Stomach (tissue), 9 donors: ENCODE measurements around the gene TMEM116. TPM values are rescaled to one million over a fixed set of nuclear protein-coding genes. Genes with fewer than 3 reads are reported as not detected.
A peak's percentile ranks its signal among the peaks of the same experiment; 100 is the strongest.

Experiments used
- DNase-seq, 2 donors: peaks; one replicate each; pipeline versions ENCODE4 v3.0.0 to v3.0.0-alpha.2; 2013 to 2019
- H3K27ac ChIP-seq, 5 donors: fragments of 200-600 bp in 4 of 5; sonication (generic) in 4 of 5; one replicate each; pipeline ENCODE4 v1.5.1; 2013 to 2019; ENCODE audit warnings: mild to moderate bottlenecking in 1 of 5, moderate library complexity in 1 of 5
- H3K27me3 ChIP-seq, 3 donors: fragments of 200-600 bp; sonication (generic); one replicate each; pipeline ENCODE4 v1.5.1; 2017 to 2019; ENCODE audit warnings: mixed run types in 1 of 3
- H3K36me3 ChIP-seq, 4 donors: fragments of 200-600 bp; sonication (generic); 1 replicate in 3 of 4; 2 replicates in 1 of 4; pipeline ENCODE4 v1.5.1; 2016 to 2019
- H3K4me1 ChIP-seq, 4 donors: fragments of 200-600 bp; sonication (generic); one replicate each; pipeline ENCODE4 v1.5.1; 2016 to 2019
- H3K4me3 ChIP-seq, 4 donors: fragments of 200-600 bp; sonication (generic) in 3 of 4; one replicate each; pipeline ENCODE4 v1.5.1; 2016 to 2019; ENCODE audit warnings: mild to moderate bottlenecking in 1 of 4
- H3K9me3 ChIP-seq, 4 donors: fragments of 200-600 bp; sonication (generic); one replicate each; pipeline ENCODE4 v1.5.1; 2016 to 2019
- EP300 ChIP-seq: sonication (generic); formaldehyde crosslinking; IDR thresholded peaks from one replicate; pipeline ENCODE4 v1.6.1; 2017; ENCODE audit warnings: antibody characterized with exemption
- POLR2A ChIP-seq, 4 donors: fragments of 450-650 bp; IDR thresholded peaks; one replicate each; pipeline ENCODE4 v1.6.1; 2016; ENCODE audit warnings: antibody characterized with exemption in 4 of 4, control low read depth in 2 of 4, mild to moderate bottlenecking in 1 of 4, moderate library complexity in 1 of 4
- POLR2AphosphoS5 ChIP-seq, 3 donors: sonication (generic); formaldehyde crosslinking; IDR thresholded peaks; one replicate each; pipeline ENCODE4 v1.6.1; 2016; ENCODE audit warnings: antibody characterized with exemption in 3 of 3
- WGBS, 5 donors: extraction: QIAGEN DNeasy Blood & Tissue Kit in 3 of 5; methylation state at CpG; one replicate each; pipeline versions ENCODE4 v1.1.5 to v1.1.7; 2013 to 2018; 5-methylcytosine and 5-hydroxymethylcytosine counted together
- intact Hi-C: fragments of 100-400 bp; cut with DNase I; formaldehyde crosslinking; loops from one replicate; pipeline ENCODE4 v1.15.1; 2023; ENCODE audit warnings: low total_unique reads
- polyA plus RNA-seq, 3 donors: library from polyadenylated mRNA; stranded (reverse); fragments of 200-250 nt; gene quantifications; one replicate each; pipeline ENCODE4 v1.2.3, GENCODE V29; 2013
- total RNA-seq, 5 donors: library from RNA; depleted of rRNA; stranded (reverse); fragments of >200 nt; gene quantifications; one replicate each; pipeline versions ENCODE4 v1.1.0 to v1.2.3, GENCODE V29; 2014 to 2016
- TF ChIP-seq, protein P1 (sequence below), 7 experiments: fragments of 450-650 bp in 4 of 7; fragments of 200-600 bp in 3 of 7; sonication (generic) in 3 of 7; IDR thresholded peaks; one replicate each; pipeline ENCODE4 v1.5.1; 2016 to 2019; ENCODE audit warnings: antibody characterized with exemption in 7 of 7, control low read depth in 2 of 7, mild to moderate bottlenecking in 1 of 7
- donor health status: healthy with polysubstance abuse.
- donor health status: Bipolar disorder and iron deficiency.
- donor health status: healthy.

The TMEM116 gene
- total and polyA plus RNA-seq, 8 donors = 0.58 to 20.2 (median 8.2) TPM

DNA sequence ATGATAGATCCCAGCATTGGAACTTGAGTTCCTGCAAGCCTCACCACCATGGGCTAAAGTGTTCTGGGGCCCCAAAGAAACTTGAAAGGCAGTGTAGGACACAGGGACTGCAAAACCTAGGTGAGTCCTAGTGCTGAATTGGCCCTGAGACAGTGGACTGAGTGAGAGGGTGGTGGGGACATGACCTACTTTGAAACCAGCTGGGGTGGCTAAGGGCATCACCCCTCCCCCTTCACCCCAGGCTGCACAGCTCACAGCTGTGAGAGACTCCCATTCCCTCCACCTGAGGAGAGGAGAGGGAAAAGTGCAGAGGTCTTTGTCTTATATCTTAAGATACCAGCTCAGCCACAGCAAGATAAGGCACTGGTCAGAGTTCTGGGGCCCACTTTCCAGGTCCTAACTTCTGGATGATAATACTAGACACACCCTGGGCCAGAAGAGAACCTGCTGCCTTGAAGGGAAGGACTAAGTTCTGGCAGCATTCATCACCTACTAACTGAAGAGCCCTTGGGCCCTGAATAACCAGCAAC lies 108.5 kb downstream of the TMEM116 start:
- no peak overlapping the region for H3K27ac ChIP-seq
- DNase-seq = no peak
- TF ChIP-seq EP300 = no peak

DNA sequence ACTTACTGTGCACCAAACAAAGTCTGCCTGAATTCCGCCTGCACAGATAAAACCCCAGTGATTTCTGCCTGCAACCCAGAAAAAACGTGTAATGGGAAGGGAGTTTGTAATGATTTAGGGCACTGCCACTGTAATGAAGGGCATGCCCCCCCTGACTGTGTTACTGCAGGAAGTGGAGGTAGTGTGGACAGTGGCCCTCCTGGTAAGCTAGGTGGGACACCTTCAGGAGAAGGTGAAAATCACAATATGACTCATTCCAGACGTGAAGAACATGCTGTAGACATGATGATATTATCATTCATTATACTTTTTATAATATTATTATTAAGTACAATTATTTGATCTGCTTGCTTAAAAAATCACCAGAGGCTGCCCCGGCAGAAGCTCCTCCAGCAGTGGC lies 111.8 kb downstream of the TMEM116 start:
- Histone ChIP-seq H3K9me3 (no peaks in the 10 kb centered on the region), H3K36me3 (peaks cover 0 to 39% (median 22%) of the 10 kb centered on the region in 4 donors), H3K27ac (no peak overlapping the region), H3K4me3 (no peak overlapping the region), H3K27me3 (no peaks in the 10 kb centered on the region), H3K4me1 (no peaks in the 10 kb centered on the region)
- WGBS, 5 donors = 72 to 86% (median 80%) methylated on average over 4 of the region's 4 CpGs
- DNase-seq = no peak
- TF ChIP-seq, protein P1, sequence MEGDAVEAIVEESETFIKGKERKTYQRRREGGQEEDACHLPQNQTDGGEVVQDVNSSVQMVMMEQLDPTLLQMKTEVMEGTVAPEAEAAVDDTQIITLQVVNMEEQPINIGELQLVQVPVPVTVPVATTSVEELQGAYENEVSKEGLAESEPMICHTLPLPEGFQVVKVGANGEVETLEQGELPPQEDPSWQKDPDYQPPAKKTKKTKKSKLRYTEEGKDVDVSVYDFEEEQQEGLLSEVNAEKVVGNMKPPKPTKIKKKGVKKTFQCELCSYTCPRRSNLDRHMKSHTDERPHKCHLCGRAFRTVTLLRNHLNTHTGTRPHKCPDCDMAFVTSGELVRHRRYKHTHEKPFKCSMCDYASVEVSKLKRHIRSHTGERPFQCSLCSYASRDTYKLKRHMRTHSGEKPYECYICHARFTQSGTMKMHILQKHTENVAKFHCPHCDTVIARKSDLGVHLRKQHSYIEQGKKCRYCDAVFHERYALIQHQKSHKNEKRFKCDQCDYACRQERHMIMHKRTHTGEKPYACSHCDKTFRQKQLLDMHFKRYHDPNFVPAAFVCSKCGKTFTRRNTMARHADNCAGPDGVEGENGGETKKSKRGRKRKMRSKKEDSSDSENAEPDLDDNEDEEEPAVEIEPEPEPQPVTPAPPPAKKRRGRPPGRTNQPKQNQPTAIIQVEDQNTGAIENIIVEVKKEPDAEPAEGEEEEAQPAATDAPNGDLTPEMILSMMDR (IDR thresholded peaks at IDR 0.05) = no peak
- TF ChIP-seq POLR2AphosphoS5 (IDR thresholded peaks at IDR 0.05) (no peak), EP300 (no peak), POLR2A (IDR thresholded peaks at IDR 0.05) (no peak)
- intact Hi-C loops = no loop called here

More for the DNA sequence above, 108.5 kb downstream of the TMEM116 start:
- no peak overlapping the region for H3K4me3 ChIP-seq
- no peaks in the 10 kb centered on the region for H3K27me3 ChIP-seq
- H3K9me3 ChIP-seq = peaks cover 0 to 10% (median 1%) of the 10 kb centered on the region in 4 donors
- H3K4me1 ChIP-seq = no peaks in the 10 kb centered on the region
- intact Hi-C loops = no loop called here
- H3K36me3 ChIP-seq = peaks cover 0 to 17% (median 6%) of the 10 kb centered on the region in 4 donors

DNA sequence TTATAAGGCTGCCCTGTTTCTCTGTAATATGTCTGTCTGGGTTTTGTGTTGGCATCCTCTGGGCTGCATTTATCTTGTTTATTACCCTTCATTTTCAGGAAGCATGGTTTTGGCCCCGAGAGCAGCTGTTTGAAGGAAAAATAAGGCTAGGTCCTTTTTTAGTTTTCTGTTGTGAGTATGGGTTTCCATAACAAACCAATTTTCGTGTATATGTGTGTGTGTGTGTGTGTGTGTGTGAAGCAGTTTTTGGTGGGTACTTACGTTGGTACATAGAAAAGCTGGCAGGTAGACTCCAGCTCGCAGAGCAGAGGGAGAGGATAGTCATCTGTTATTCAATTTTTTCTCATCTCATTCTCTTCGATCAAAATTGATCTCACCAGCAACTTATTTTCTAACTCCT lies 118.4 kb downstream of the TMEM116 start:
- Histone ChIP-seq H3K9me3 (no peaks in the 10 kb centered on the region), H3K27ac (no peak overlapping the region), H3K27me3 (no peaks in the 10 kb centered on the region), H3K4me1 (no peaks in the 10 kb centered on the region), H3K4me3 (no peak overlapping the region), H3K36me3 (peaks cover 30 to 89% (median 83%) of the 10 kb centered on the region in 4 donors)
- DNase-seq = no peak
- no peak for TF ChIP-seq EP300
- TF ChIP-seq, protein P1 (IDR thresholded peaks at IDR 0.05) = no peak
- TF ChIP-seq POLR2A (IDR thresholded peaks at IDR 0.05) = no peak
- no peak for TF ChIP-seq POLR2AphosphoS5 (IDR thresholded peaks at IDR 0.05)
- intact Hi-C loops = no loop called here
- WGBS, 5 donors = 71 to 93% (median 89%) methylated on average over 5 of the region's 5 CpGs

DNA sequence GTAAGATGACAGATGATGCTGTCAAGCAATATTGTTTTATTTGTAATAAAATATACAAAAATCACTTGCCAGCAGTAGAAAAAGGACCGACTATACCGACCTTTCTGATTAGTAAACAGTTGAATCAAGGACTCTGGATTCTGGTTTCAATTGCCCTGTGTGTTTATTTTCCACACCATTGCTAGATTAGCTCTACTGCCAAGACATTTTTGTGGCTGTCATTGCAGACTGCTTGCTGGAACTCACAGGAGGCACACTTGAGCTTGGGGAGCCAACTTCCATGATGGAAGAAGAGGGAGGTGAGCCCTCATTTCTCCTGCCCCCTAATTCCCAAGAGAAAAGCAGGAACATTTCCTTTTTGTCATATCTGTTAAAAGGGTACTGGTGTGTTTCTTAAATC lies 119.7 kb downstream of the TMEM116 start:
- TF ChIP-seq POLR2AphosphoS5 (IDR thresholded peaks at IDR 0.05) (peak in 1 of 3 donors; percentile 13), POLR2A (IDR thresholded peaks at IDR 0.05) (no peak)
- H3K4me1 ChIP-seq = no peaks in the 10 kb centered on the region
- no peak overlapping the region for H3K27ac ChIP-seq
- peaks cover 36 to 90% (median 89%) of the 10 kb centered on the region in 4 donors for H3K36me3 ChIP-seq
- no peak for DNase-seq
- intact Hi-C loops = no loop called here
- 23 to 44% (median 30%) methylated on average over 2 of the region's 2 CpGs for WGBS, 5 donors
- H3K9me3 ChIP-seq = no peaks in the 10 kb centered on the region
- no peaks in the 10 kb centered on the region for H3K27me3 ChIP-seq
- no peak overlapping the region for H3K4me3 ChIP-seq

DNA sequence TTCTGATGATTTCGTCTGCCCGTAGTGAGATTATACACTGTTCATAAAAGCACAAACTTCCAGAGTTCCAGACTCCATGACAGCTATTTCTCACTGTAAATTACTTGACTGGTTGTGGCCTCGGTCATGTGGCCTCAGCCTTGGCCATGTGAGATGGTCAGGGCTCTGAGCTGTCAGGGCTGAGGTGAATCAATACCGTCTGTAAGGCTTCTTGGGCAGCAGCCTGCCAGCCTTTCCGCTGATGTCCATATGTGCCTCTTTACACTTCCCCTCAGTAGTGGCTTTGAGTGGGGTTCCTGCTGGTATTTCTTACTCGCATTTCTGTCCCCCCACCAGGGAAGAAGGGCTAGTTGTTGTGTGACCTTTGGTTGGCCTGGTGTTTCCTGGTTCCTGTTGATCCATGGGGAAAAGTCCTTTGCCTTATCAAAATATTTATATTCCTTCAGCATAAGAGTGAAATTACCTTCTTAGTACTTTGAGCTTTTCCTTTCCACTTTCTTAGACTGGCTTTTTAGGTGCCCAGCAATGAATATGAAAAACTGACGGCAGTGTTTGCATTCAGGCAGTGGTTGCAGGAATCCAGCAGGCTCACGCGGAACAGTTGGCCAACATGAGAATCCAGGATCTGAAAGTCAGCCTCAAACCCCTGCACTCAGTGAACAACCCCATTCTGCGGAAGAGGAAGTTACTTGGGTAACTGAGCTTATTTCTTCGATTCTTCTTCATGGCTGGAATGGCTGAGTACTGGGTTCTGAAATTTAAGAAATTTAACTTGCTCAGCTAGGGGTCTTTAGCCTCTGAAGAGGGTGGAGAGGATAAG lies 124.8 kb downstream of the TMEM116 start:
- 88 to 97% (median 90%) methylated on average over 9 to 11 of the region's 11 CpGs for WGBS, 5 donors
- TF ChIP-seq POLR2AphosphoS5 (IDR thresholded peaks at IDR 0.05) (no peak), POLR2A (IDR thresholded peaks at IDR 0.05) (no peak), EP300 (no peak)
- TF ChIP-seq, protein P1 (IDR thresholded peaks at IDR 0.05) = no peak
- Histone ChIP-seq H3K4me3 (no peak overlapping the region), H3K36me3 (peaks cover 62 to 100% (median 99%) of the 10 kb centered on the region in 4 donors), H3K9me3 (no peaks in the 10 kb centered on the region), H3K27ac (peak overlapping the region in 1 of 5 donors; percentile 28), H3K27me3 (no peaks in the 10 kb centered on the region), H3K4me1 (no peaks in the 10 kb centered on the region)
- DNase-seq = no peak
- intact Hi-C loops = no loop called here
